ENCODE measurements around the gene PFKFB1. TPM values are rescaled to one million over a fixed set of nuclear protein-coding genes. Genes with fewer than 3 reads are reported as not detected.

PFKFB1 gene
- total and polyA plus RNA-seq, 9 of the 15 experiments (the other 6 are each of a cell fraction or from before 2014, with no cell fraction given) = 0.07 to 0.24 (median 0.15) TPM; not detected in 2

GRCh38 chrX:54999717-55000598 lies 6.0 kb upstream of the PFKFB1 start, which contains the start of gene APEX2 (continued):
- TF ChIP-seq CHD7 (IDR thresholded peaks at IDR 0.05; ENCODE audit: low read depth, low read length) (no peak), SMARCC2 (IDR thresholded peaks at IDR 0.05; ENCODE audit: low read depth) (no peak), NFE2 (IDR thresholded peaks at IDR 0.05; ENCODE audit: low read depth) (no peak), TEAD1 (CRISPR knock-in tag; IDR thresholded peaks at IDR 0.05) (0 out of 4 replicates have a peak, but pooled peaks of 1 of the 2 experiments have one; percentile 44), ZFP1 (CRISPR knock-in tag; IDR thresholded peaks at IDR 0.05) (no peak), PHTF2 (CRISPR knock-in tag; IDR thresholded peaks at IDR 0.05) (no peak), SUPT5H (IDR thresholded peaks at IDR 0.05) (peak; percentile 86), PKNOX1 (IDR thresholded peaks at IDR 0.05) (peak; percentile 64), PREB (CRISPR knock-in tag; IDR thresholded peaks at IDR 0.05) (no peak), RBFOX2 (IDR thresholded peaks at IDR 0.05; ENCODE audit: low read depth, low read length) (peak; percentile 90), ZNF263 (CRISPR knock-in tag; IDR thresholded peaks at IDR 0.05; ENCODE audit: borderline replicate concordance) (peak; percentile 87)

Measured in K562 (cell line).